RWPE2 (cell line): ENCODE results near the gene GRIK3.

Source experiments
- ATAC-seq: fragments of 200-7000 bp; cut with Tn5 transposase; 3 replicates; pipeline ENCODE4 v1.9.1; 2021; ENCODE audit warnings: low read depth
- DNase-seq: peaks from one replicate; pipeline ENCODE4 v3.0.0-alpha.2; 2020; ENCODE audit warnings: low spot score
- H3K27ac ChIP-seq: fragments of 450-650 bp; 2 replicates; pipeline ENCODE4 v1.5.1; 2017; ENCODE audit warnings: mild to moderate bottlenecking; ENCODE audit not compliant: poor library complexity, severe bottlenecking
- H3K27me3 ChIP-seq: fragments of 250-450 bp; sonication (Bioruptor Pico); 2 replicates; pipeline ENCODE4 v1.5.1; 2021; ENCODE audit warnings: mild to moderate bottlenecking, moderate library complexity; ENCODE audit not compliant: insufficient read depth, poor library complexity, severe bottlenecking
- H3K36me3 ChIP-seq: fragments of 250-450 bp; sonication (Bioruptor Pico); 2 replicates; pipeline ENCODE4 v1.5.1; 2020; ENCODE audit warnings: low read depth, mild to moderate bottlenecking, moderate library complexity
- H3K4me1 ChIP-seq: fragments of 250-450 bp; sonication (Bioruptor Pico); 2 replicates; pipeline ENCODE4 v1.5.1; 2021; ENCODE audit warnings: mild to moderate bottlenecking, moderate library complexity; ENCODE audit not compliant: insufficient read depth, poor library complexity, severe bottlenecking
- H3K4me3 ChIP-seq: fragments of 250-450 bp; sonication (Bioruptor Pico); 2 replicates; pipeline ENCODE4 v1.5.1; 2021; ENCODE audit warnings: mild to moderate bottlenecking, moderate library complexity; ENCODE audit not compliant: severe bottlenecking
- H3K9me3 ChIP-seq: fragments of 250-450 bp; sonication (Bioruptor Pico); 2 replicates; pipeline ENCODE4 v1.5.1; 2021; ENCODE audit warnings: mild to moderate bottlenecking, moderate library complexity; ENCODE audit not compliant: severe bottlenecking
- TF ChIP-seq, protein P1 (sequence below): fragments of 450-650 bp; IDR thresholded peaks from one replicate; pipeline ENCODE4 v1.5.1; 2017; ENCODE audit warnings: mild to moderate bottlenecking, moderate library complexity; ENCODE audit not compliant: poor library complexity, severe bottlenecking

The GRIK3 gene

DNA sequence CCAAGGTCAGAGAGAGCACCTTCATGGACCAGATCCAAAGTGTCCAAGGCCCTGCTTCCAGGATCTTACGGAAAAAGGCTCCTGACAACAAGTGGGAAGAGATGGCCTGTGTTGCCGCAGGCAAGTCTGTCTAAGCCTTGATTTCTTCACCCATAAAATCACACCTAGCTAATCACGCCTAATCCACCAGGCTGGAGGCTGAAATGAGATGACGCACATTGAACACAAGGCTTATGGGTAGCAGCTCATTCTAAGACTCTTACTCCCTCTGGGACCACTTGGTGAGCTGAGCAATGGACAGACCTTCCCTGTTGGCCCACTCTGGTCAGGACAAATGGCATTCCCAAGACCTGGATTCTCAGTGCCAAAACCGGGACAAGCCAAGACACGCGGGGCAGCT, 38.2 kb downstream of the GRIK3 start:
- no peak for ATAC-seq

DNA sequence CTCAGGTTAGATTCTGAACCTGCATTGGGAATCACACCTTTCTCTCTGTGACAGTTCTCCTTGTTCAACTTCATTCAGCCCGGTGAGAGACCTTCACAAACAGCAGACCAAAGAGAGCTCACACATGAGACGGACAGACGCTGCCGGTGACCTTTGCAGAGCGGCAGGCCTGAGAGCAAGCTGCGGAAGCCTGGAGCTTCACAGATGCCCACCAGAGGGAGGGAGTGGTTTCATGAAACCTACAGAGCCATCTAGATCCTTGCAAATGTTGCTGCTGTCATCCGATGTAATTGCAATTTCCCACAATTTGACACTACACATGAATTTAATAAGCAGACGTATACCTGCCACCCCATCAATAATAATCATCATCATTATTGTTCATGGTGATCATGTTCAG, 39.4 kb downstream of the GRIK3 start:
- Histone ChIP-seq H3K27ac (no peak overlapping the region), H3K36me3 (no peaks in the 10 kb centered on the region), H3K4me1 (no peaks in the 10 kb centered on the region), H3K27me3 (no peaks in the 10 kb centered on the region), H3K4me3 (no peak overlapping the region), H3K9me3 (no peaks in the 10 kb centered on the region)
- TF ChIP-seq, protein P1, sequence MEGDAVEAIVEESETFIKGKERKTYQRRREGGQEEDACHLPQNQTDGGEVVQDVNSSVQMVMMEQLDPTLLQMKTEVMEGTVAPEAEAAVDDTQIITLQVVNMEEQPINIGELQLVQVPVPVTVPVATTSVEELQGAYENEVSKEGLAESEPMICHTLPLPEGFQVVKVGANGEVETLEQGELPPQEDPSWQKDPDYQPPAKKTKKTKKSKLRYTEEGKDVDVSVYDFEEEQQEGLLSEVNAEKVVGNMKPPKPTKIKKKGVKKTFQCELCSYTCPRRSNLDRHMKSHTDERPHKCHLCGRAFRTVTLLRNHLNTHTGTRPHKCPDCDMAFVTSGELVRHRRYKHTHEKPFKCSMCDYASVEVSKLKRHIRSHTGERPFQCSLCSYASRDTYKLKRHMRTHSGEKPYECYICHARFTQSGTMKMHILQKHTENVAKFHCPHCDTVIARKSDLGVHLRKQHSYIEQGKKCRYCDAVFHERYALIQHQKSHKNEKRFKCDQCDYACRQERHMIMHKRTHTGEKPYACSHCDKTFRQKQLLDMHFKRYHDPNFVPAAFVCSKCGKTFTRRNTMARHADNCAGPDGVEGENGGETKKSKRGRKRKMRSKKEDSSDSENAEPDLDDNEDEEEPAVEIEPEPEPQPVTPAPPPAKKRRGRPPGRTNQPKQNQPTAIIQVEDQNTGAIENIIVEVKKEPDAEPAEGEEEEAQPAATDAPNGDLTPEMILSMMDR = no peak
- ATAC-seq (no peak), DNase-seq (no peak)

More for the DNA sequence above, 38.2 kb downstream of the GRIK3 start:
- DNase-seq = no peak
- Histone ChIP-seq H3K4me3 (no peak overlapping the region), H3K36me3 (no peaks in the 10 kb centered on the region), H3K27me3 (no peaks in the 10 kb centered on the region), H3K4me1 (no peaks in the 10 kb centered on the region), H3K9me3 (no peaks in the 10 kb centered on the region), H3K27ac (no peak overlapping the region)
- TF ChIP-seq, protein P1 = no peak

DNA sequence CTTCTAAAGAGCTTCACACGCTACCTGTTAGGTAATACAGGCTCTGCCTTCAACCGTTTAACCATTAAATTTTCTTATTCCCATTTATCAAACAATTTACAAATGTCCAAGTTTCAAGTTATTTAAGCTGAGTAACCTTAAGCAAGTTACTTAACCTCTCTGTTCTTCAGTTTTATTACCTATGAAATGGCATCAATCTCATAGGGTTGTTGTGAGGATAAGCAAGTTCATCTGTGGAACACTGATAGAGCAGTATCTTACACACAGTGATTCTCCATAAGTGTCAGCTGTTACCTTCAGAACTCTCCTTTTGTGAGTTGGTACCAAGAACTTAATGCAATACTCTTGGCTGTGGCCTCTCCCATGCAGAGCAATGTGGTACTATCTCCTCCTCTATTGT, 40.0 kb downstream of the GRIK3 start:
- Histone ChIP-seq H3K4me1 (no peaks in the 10 kb centered on the region), H3K36me3 (no peaks in the 10 kb centered on the region), H3K27me3 (no peaks in the 10 kb centered on the region), H3K27ac (no peak overlapping the region), H3K4me3 (no peak overlapping the region), H3K9me3 (no peaks in the 10 kb centered on the region)
- TF ChIP-seq, protein P1 = no peak
- DNase-seq (no peak), ATAC-seq (no peak)

DNA sequence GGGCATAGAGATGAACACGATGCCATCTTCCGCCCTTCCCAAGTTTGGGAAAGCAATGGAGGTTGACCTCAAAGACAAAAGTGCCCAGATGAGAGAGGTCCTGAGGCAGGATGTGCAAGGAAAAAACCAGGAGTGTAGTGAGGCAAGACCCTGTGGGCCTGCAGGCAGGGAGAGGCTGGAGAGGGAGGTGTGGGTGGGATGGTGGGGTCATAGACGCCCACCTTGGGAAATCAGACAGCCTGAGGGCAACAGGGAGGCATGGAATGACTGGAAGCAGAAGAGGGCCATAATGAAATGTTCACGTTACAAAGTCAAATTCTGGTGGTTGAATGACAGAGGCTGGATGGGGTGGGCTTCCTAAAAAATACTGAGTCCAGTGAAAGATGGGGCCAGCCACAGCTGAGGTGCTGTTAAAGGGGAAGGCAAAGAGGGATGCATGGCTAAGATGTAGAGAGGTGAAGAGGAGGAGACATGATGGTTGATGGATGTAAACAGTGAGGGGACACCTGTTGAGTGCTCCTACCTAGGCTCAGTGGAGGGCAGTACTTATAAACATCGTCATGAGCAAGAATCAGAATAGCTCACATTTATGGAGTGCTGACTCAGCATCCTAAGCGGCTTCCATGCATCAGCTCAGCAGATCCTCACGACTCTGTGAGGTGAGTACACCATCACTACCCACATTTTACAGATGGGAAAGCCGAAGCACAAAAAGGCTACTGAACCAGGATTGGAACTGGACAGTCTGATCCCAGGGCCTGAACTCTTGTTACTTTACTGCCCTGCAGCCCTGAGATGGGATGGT, 42.0 kb downstream of the GRIK3 start:
- H3K4me1 ChIP-seq = no peaks in the 10 kb centered on the region
- DNase-seq (no peak), ATAC-seq (no peak)
- TF ChIP-seq, protein P1 = no peak
- no peaks in the 10 kb centered on the region for H3K9me3 ChIP-seq
- H3K36me3 ChIP-seq = no peaks in the 10 kb centered on the region
- H3K27me3 ChIP-seq = peaks cover 19% of the 10 kb centered on the region
- no peak overlapping the region for H3K4me3 ChIP-seq
- H3K27ac ChIP-seq = no peak overlapping the region

DNA sequence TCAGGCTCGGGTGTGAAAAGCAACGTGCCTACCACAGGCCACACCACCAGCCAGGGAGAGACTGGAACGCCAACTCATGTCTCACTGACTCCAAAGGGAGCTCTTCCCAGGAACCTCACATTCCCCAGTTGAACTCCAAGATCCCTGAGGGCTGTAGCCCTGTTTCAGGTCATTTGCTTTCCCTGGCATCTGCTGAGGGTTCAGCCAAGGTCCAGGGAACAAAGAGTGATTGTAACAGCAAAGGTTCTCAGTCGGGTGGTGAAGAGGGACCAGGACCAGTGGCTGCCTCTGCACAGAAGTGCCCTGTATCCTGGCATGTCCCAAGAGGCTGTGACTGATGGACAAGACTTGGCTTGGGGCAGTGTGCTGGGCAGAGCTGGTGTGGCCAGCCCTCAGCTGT, 42.8 kb downstream of the GRIK3 start:
- H3K4me3 ChIP-seq = no peak overlapping the region
- no peaks in the 10 kb centered on the region for H3K4me1 ChIP-seq
- no peak overlapping the region for H3K27ac ChIP-seq
- no peaks in the 10 kb centered on the region for H3K36me3 ChIP-seq
- H3K9me3 ChIP-seq = no peaks in the 10 kb centered on the region
- peaks cover 21% of the 10 kb centered on the region for H3K27me3 ChIP-seq
- DNase-seq = no peak
- no peak for ATAC-seq
- TF ChIP-seq, protein P1 = no peak
